Progenitor cell of endocrine pancreas (in vitro differentiated cells): ENCODE data around the gene ICE1. TPM values are rescaled to one million over a fixed set of nuclear protein-coding genes. Genes with fewer than 3 reads are reported as not detected.

ENCODE experiments used
- DNase-seq: peaks from one replicate; pipeline ENCODE4 v3.0.0; 2021; ENCODE audit warnings: low spot score; ENCODE audit not compliant: unreplicated experiment
- H3K27ac Mint-ChIP-seq: 2 replicates; pipeline ENCODE4 v1.8.0; 2021; ENCODE audit warnings: mild to moderate bottlenecking, moderate library complexity, mixed read lengths
- H3K27me3 Mint-ChIP-seq: 2 replicates; pipeline ENCODE4 v1.8.0; 2021; ENCODE audit warnings: mixed read lengths
- H3K36me3 Mint-ChIP-seq: 2 replicates; pipeline ENCODE4 v1.8.0; 2022; ENCODE audit warnings: mixed read lengths; ENCODE audit not compliant: insufficient read depth
- H3K4me1 Mint-ChIP-seq: 2 replicates; pipeline ENCODE4 v1.8.0; 2021; ENCODE audit warnings: low read depth, mixed read lengths
- H3K4me3 Mint-ChIP-seq: 2 replicates; pipeline ENCODE4 v1.8.0; 2021; ENCODE audit warnings: low read depth, mild to moderate bottlenecking, moderate library complexity, mixed read lengths
- H3K9me3 Mint-ChIP-seq: 2 replicates; pipeline ENCODE4 v1.8.0; 2021; ENCODE audit warnings: low read depth, mixed read lengths
- CTCF ChIP-seq: fragments of 200-600 bp; sonication (generic); IDR thresholded peaks from one replicate; pipeline ENCODE4 v1.5.0; 2021; ENCODE audit warnings: antibody characterized with exemption, mild to moderate bottlenecking; ENCODE audit not compliant: unreplicated experiment
- total RNA-seq: library from RNA; stranded (reverse); gene quantifications from 2 replicates; pipeline ENCODE4 v1.2.1, GENCODE V29; 2021

The ICE1 gene
- total RNA-seq, 1 donor from 2014 or later: 40.0 TPM

- Mint-ChIP-seq H3K4me1 (peaks cover 26% of the 10 kb centered on the region), H3K36me3 (no peaks in the 10 kb centered on the region), H3K27ac (no peak overlapping the region), H3K27me3 (peaks cover 5% of the 10 kb centered on the region), H3K4me3 (no peak overlapping the region), H3K9me3 (peaks cover 2% of the 10 kb centered on the region)
- DNase-seq: no peak
- no peak for TF ChIP-seq CTCF
Observed at GRCh38 chr5:5418006-5418405, 4.5 kb upstream of the ICE1 start.

GRCh38 chr5:5418764-5419163 is 3.7 kb upstream of the ICE1 start:
- peaks cover 5% of the 10 kb centered on the region for H3K27me3 Mint-ChIP-seq

GRCh38 chr5:5419291-5420210 is 2.9 kb upstream of the ICE1 start:
- H3K4me3 Mint-ChIP-seq: no peak overlapping the region
- H3K27me3 Mint-ChIP-seq: peaks cover 5% of the 10 kb centered on the region
- H3K4me1 Mint-ChIP-seq: peaks cover 26% of the 10 kb centered on the region
- no peaks in the 10 kb centered on the region for H3K9me3 Mint-ChIP-seq
- no peak overlapping the region for H3K27ac Mint-ChIP-seq
- no peaks in the 10 kb centered on the region for H3K36me3 Mint-ChIP-seq
- DNase-seq: no peak
- peak; percentile 79 for TF ChIP-seq CTCF

More at GRCh38 chr5:5418764-5419163, 3.7 kb upstream of the ICE1 start:
- no peak overlapping the region for H3K4me3 Mint-ChIP-seq
- H3K27ac Mint-ChIP-seq: no peak overlapping the region
- no peaks in the 10 kb centered on the region for H3K36me3 Mint-ChIP-seq
- no peak for TF ChIP-seq CTCF
- peaks cover 26% of the 10 kb centered on the region for H3K4me1 Mint-ChIP-seq
- no peaks in the 10 kb centered on the region for H3K9me3 Mint-ChIP-seq
- no peak for DNase-seq

- DNase-seq: no peak
- Mint-ChIP-seq H3K27ac (no peak overlapping the region), H3K4me1 (peaks cover 26% of the 10 kb centered on the region), H3K36me3 (no peaks in the 10 kb centered on the region), H3K27me3 (peaks cover 5% of the 10 kb centered on the region), H3K9me3 (no peaks in the 10 kb centered on the region), H3K4me3 (peak overlapping the region; percentile 91)
- TF ChIP-seq CTCF: no peak
Observed at GRCh38 chr5:5420251-5420650, 2.2 kb upstream of the ICE1 start.

GRCh38 chr5:5421149-5421960 is 1.1 kb upstream of the ICE1 start:
- no peak for TF ChIP-seq CTCF
- Mint-ChIP-seq H3K9me3 (no peaks in the 10 kb centered on the region), H3K4me3 (peak overlapping the region; percentile 91), H3K27ac (peak overlapping the region; percentile 98), H3K36me3 (no peaks in the 10 kb centered on the region), H3K4me1 (peaks cover 26% of the 10 kb centered on the region), H3K27me3 (peaks cover 4% of the 10 kb centered on the region)
- no peak for DNase-seq
